ENCODE measurements around the gene LMO3. TPM values are rescaled to one million over a fixed set of nuclear protein-coding genes. Genes with fewer than 3 reads are reported as not detected.

Gene LMO3
- total and polyA plus RNA-seq, 2 donors (not counting 3 experiments of a cell fraction or from before 2014, with no cell fraction given): not detected

DNA sequence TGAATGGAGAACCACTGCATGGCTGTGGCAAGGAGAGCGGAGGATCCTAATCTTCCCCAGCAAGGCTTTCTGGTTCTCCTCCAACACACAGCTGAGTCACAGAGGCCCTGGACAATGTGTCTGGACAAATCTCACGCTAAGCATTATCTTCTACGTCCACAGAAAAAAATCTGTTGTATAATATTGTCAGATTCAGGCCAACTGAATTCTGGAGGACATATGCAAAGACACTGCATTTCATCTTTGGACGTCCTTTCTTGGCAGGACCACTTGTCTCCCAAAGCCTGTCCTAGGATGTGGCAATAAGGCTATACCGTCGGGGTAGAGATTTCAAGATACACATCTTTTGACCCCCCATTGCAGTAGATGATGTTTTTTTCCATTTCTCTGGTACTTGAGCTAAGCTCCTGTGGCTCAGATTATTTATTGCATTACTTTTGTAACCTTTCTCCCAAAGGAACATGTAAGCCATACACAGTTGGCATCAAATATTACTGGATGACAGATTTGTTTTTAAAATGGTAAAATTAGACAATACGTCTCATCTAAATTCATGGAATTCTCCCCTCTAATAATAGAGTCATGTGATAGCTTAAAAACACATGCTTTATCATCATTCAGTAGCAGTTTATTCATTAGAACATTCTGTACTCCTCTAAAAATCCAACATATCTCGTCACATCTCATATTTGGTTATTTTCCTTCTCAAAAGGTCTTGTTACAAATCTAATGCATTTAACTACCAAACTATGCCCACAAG is 19.4 kb downstream of the LMO3 start:
- Histone ChIP-seq H3K9me3 (replicated peaks; ENCODE audit: control insufficient read depth, insufficient read depth, low read length) (no peaks in the 10 kb centered on the region), H3K27ac (ENCODE audit: insufficient read depth, low read depth, low read length) (no peak overlapping the region), H3K36me3 (ENCODE audit: control insufficient read depth in 2 of 2, extremely low read depth in 1 of 2, insufficient read depth in 2 of 2, low read length in 2 of 2) (no peaks in the 10 kb centered on the region), H3K4me2 (ENCODE audit: insufficient read depth, low read length) (no peak overlapping the region), H3K27me3 (ENCODE audit: control insufficient read depth in 2 of 2, insufficient read depth in 2 of 2, low read length in 2 of 2) (no peaks in the 10 kb centered on the region), H3K4me1 (ENCODE audit: control insufficient read depth, extremely low read depth, insufficient read depth, low read length) (no peaks in the 10 kb centered on the region), H2AFZ (ENCODE audit: low read depth, low read length) (no peak overlapping the region), H3K4me3 (replicated peaks in 1 of 3; ENCODE audit: insufficient read depth in 1 of 3, low read depth in 1 of 3, low read length in 3 of 3) (no peak overlapping the region), H3K9ac (replicated peaks; ENCODE audit: extremely low read depth, insufficient read depth, low read length) (no peak overlapping the region), H3K9me1 (replicated peaks; ENCODE audit: control insufficient read depth, extremely low read depth, insufficient read depth, low read length) (no peaks in the 10 kb centered on the region), H4K20me1 (replicated peaks; ENCODE audit: control insufficient read depth, extremely low read depth, insufficient read depth, low read length) (no peaks in the 10 kb centered on the region), H3K79me2 (ENCODE audit: control insufficient read depth, insufficient read depth, low read length) (no peaks in the 10 kb centered on the region)
- ChIA-PET CTCF (no interaction called here), POLR2A (no interaction called here)
- intact Hi-C loops (cut with micrococcal nuclease): no loop called here
- no TSS peak for BruUV-seq (replicated peaks)
- dilution Hi-C loops (cut with MboI; ENCODE audit: extremely low pct_ligation_motif_present, low sequenced_read_pairs): no loop called here
- DNase-seq (ENCODE audit: low read depth, low spot score) (no peak), FAIRE-seq (no peak)
- TF ChIP-seq, protein P1, sequence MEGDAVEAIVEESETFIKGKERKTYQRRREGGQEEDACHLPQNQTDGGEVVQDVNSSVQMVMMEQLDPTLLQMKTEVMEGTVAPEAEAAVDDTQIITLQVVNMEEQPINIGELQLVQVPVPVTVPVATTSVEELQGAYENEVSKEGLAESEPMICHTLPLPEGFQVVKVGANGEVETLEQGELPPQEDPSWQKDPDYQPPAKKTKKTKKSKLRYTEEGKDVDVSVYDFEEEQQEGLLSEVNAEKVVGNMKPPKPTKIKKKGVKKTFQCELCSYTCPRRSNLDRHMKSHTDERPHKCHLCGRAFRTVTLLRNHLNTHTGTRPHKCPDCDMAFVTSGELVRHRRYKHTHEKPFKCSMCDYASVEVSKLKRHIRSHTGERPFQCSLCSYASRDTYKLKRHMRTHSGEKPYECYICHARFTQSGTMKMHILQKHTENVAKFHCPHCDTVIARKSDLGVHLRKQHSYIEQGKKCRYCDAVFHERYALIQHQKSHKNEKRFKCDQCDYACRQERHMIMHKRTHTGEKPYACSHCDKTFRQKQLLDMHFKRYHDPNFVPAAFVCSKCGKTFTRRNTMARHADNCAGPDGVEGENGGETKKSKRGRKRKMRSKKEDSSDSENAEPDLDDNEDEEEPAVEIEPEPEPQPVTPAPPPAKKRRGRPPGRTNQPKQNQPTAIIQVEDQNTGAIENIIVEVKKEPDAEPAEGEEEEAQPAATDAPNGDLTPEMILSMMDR (IDR thresholded peaks at IDR 0.05; ENCODE audit: extremely low read depth in 1 of 2, insufficient read depth in 1 of 2, low read depth in 1 of 2, low read length in 2 of 2): no peak
- TF ChIP-seq JUN (IDR thresholded peaks at IDR 0.05; ENCODE audit: borderline replicate concordance, insufficient read depth, insufficient read length, low read depth): no peak
- TF ChIP-seq, protein P2, sequence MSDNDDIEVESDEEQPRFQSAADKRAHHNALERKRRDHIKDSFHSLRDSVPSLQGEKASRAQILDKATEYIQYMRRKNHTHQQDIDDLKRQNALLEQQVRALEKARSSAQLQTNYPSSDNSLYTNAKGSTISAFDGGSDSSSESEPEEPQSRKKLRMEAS (IDR thresholded peaks at IDR 0.05; ENCODE audit: insufficient read depth, insufficient read length): no peak
- no peak for TF ChIP-seq EZH2 (IDR thresholded peaks at IDR 0.05; ENCODE audit: borderline replicate concordance, low read depth, low read length, severe bottlenecking)
- TF ChIP-seq GATA2 (IDR thresholded peaks at IDR 0.05; ENCODE audit: insufficient read depth, insufficient read length, low read depth, low read length): no peak
- no peak for TF ChIP-seq POLR2AphosphoS5 (IDR thresholded peaks at IDR 0.05; ENCODE audit: insufficient read depth, low read depth, low read length)
- no peak for TF ChIP-seq POLR2A (IDR thresholded peaks at IDR 0.05; ENCODE audit: low read depth, low read length)
- no peak for TF ChIP-seq MYC (IDR thresholded peaks at IDR 0.05; ENCODE audit: low read depth, low read length)
- TF ChIP-seq FOS (IDR thresholded peaks at IDR 0.05; ENCODE audit: borderline replicate concordance, insufficient read depth, low read length): no peak

Measured in endothelial cell of umbilical vein (primary cell).